LoVo (cell line): ENCODE results near the gene MRPL39.

Source experiments
- DNase-seq: peaks from one replicate; pipeline ENCODE4 v3.0.0-alpha.2; 2016; ENCODE audit warnings: low spot score

The MRPL39 gene

GRCh38 chr21:25536752-25537151 is 70.5 kb downstream of the MRPL39 start:
- no peak for DNase-seq

GRCh38 chr21:25535849-25536248 is 71.4 kb downstream of the MRPL39 start:
- DNase-seq: no peak
